Urinary bladder (tissue), 4 donors: ENCODE results near the gene OXCT1. TPM values are rescaled to one million over a fixed set of nuclear protein-coding genes. Genes with fewer than 3 reads are reported as not detected.

Experiments used
- DNase-seq: peaks from one replicate; pipeline ENCODE4 v3.0.0-alpha.2; 2015; ENCODE audit errors: extremely low spot score
- H3K27ac ChIP-seq: one replicate; pipeline ENCODE4 v1.5.1; 2013; ENCODE audit warnings: low read depth, mild to moderate bottlenecking, moderate library complexity
- H3K36me3 ChIP-seq: one replicate; pipeline ENCODE4 v1.6.1; 2013; ENCODE audit warnings: mild to moderate bottlenecking, moderate library complexity; ENCODE audit not compliant: insufficient read depth
- H3K4me1 ChIP-seq: one replicate; pipeline ENCODE4 v1.6.1; 2013; ENCODE audit warnings: mild to moderate bottlenecking, moderate library complexity; ENCODE audit not compliant: insufficient read depth
- H3K4me3 ChIP-seq: one replicate; pipeline ENCODE4 v1.5.1; 2013; ENCODE audit warnings: low read depth, low read length
- WGBS: extraction: QIAGEN DNeasy Blood & Tissue Kit; methylation state at CpG from one replicate; pipeline ENCODE4 v1.1.7; 2013; 5-methylcytosine and 5-hydroxymethylcytosine counted together
- polyA plus RNA-seq: library from polyadenylated mRNA; stranded (reverse); fragments of 200-250 nt; gene quantifications from one replicate; pipeline ENCODE4 v1.2.3, GENCODE V29; 2013
- total RNA-seq: library from RNA; depleted of rRNA; stranded (reverse); fragments of >200 nt; gene quantifications from one replicate; pipeline ENCODE4 v1.2.3, GENCODE V29; 2014
- donor health status: healthy with polysubstance abuse.
- donor health status: healthy.

The OXCT1 gene
- 26.3 TPM for total RNA-seq
- polyA plus RNA-seq, result 23.7 TPM

DNA sequence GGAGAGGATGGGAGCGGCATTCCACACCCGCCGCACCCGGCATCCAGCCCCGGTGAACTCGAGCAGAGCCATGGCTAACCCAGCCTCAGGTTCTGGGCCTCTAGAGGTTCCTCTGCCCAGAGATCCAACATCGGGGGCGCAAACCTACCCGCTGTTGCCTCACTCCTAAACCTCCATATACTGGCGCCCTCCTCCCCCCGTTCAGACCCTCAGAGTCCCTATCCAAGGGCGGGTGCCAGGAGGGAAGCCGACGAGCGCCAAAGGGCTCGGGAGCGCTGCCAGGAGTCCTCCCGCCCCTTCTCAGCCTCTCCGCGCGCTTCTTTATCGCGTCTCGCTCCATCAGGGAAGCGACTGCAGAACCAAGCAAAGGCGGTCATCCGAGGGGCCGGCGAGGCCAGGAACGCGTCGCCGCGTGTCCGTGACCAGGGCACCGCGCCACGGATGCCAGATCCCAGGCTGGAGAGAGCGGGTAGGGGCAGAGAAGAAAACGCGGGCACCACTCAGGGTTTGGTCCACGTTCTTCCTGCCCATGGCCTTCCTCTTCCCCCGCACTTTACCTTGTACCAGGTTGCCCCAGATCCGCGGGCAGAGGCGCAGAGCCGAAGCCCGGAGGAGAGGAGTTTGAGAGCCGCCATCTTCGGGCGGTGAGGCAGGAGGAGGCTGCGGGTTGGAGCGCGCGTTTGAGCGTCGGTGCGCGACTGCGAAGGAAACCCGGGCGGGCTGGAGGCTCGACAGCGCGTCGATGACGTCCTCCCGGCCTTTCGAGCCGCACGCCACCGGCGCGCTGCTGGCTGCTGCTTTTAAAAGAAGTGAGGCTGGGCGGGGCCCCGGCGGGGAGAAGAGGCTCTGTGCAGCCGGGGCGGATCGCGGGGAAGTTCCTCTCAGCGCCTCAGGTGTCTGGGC is at the start of gene OXCT1:
Gene OXCT1, minus strand, starts transcription at position 702 of the 903 bp plus-strand sequence. Its CDS starts 67 bp downstream, at position 635.
- under 1% methylated on average over 82 of the region's 82 CpGs for WGBS
- Histone ChIP-seq H3K36me3 (no peaks in the 10 kb centered on the region), H3K27ac (peak within 1 kb of the TSS; percentile 90), H3K4me1 (no peaks in the 10 kb centered on the region), H3K4me3 (peak within 1 kb of the TSS; percentile 68)
- peak; percentile 61 for DNase-seq

DNA sequence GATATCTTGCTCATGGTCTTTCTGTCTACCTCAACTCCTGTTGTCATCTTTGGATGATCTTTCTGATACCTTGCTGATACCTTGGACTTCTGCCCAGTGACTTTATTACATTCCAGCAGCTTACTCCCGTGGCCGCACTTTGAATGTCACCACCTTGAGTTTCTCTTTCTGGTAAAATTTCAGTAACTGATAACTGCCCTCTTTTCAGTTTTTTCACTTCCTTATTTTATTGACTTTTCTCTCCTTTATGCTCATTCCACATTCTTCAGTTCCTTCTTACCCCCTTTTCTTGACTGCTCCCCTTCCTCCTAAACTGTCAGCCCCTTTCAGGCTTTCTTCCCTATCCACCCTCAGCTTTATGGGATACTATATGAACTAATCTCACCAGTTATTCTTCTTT is 47.9 kb upstream of the OXCT1 start:
- 82% methylated on average over 2 of the region's 2 CpGs for WGBS
- H3K36me3 ChIP-seq, result peaks cover 9% of the 10 kb centered on the region
- DNase-seq, result no peak
- no peak overlapping the region for H3K4me3 ChIP-seq
- H3K4me1 ChIP-seq, result no peaks in the 10 kb centered on the region
- no peak overlapping the region for H3K27ac ChIP-seq

DNA sequence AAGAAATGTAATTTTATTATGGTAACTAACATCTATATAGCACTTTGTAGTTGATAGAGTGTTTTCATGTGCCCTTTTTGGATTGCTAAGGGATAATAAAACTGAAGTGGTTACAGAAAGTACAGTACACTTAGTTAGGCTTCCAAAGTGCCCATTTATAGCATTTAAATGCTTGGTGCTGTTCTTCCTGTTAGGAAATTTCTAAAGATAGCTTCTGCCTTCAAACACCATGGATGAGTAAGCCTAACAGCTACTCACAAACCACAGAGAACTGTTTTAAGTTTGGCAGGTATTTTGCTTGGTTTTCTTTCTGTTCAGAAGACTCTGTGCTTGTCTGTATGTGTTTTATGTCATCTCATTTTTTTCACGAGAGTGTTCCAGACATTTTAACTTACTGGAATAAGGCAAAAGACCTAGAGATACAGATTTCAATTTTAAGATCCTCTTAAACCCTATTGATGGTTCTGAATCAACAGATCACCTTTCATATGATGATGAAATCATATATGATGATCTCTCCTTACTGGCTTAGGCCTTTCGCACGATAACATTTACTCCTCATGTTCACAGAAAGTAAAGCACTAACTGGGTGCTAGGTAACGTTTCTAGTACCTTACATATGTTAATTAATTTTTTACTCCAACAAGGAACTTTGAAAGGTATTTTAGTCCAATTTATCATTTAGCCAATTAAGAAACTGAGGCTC is 38.3 kb upstream of the OXCT1 start:
- H3K27ac ChIP-seq, result no peak overlapping the region
- DNase-seq, result no peak
- whole genome bisulfite sequencing, result 92% methylated on average over 4 of the region's 4 CpGs
- no peaks in the 10 kb centered on the region for H3K36me3 ChIP-seq
- H3K4me1 ChIP-seq, result no peaks in the 10 kb centered on the region
- no peak overlapping the region for H3K4me3 ChIP-seq

DNA sequence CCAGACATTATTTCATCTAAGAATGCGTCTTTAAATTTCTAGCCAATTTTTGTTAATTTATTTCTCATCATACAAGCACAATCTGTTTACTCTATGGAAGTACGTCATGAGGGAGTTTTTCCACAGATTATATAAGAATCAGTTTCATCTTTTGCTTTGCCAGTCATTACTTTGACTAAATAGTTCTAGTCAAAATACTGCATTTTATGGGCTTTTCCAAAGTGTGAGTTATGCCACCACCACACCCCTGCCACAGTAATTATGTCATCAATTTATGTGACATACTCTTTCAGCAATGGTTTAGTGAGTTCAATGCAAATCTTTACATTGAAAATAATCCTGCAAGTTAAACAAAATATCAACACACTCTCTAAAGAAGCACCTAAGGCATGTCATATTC is 35.9 kb upstream of the OXCT1 start:
- H3K4me3 ChIP-seq, result no peak overlapping the region
- H3K36me3 ChIP-seq, result no peaks in the 10 kb centered on the region
- H3K27ac ChIP-seq, result no peak overlapping the region
- no peak for DNase-seq
- 82% methylated on average over 2 of the region's 2 CpGs for WGBS
- no peaks in the 10 kb centered on the region for H3K4me1 ChIP-seq

DNA sequence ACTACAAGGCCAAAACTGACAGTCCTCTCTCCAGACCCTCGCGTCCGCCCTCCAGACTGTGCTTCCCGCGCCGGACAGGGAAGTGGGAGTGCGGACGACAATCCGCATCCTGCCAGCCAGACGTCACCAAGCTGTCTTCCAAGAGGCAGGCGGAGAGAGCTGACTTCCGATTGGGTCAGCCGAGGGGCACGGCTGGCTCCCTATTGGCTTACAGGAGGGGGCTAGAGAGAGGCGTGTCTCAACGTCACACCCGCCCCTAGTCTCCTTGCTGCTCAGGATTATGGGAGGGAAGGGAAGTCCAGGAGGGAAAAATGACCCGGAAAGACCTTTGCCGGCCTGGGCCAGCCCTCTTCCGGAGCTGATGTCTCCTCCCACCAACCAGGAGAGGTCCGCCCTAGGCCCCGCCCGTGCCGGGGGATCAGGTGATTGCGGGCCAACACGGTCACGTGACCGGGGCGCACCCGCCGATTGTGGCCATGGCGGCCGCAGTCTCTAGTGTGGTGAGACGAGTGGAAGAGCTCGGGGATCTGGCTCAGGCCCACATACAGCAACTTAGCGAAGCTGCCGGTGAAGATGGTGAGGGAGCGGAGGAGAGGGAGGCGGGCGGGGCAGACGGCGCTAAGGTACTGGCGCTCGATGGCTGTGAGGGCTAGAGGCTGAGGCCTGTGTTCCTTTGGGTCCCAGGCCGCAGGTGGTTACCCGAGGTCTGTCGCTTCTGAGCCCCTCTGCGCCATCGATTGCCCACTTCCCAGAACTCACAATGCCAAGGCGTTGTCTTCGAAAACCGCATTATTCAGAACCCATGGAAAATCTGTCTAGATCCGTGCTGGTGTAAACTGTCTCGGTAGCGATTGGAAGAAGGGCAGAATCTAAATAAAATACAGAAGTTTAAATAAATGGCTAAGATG is 33.9 kb upstream of the OXCT1 start, which contains the start of gene RIMOC1:
Gene RIMOC1, plus strand, starts transcription at position 453 of the 908 bp plus-strand sequence. Its CDS starts 24 bp downstream, at position 477.
- peak; percentile 98 for DNase-seq
- no peaks in the 10 kb centered on the region for H3K4me1 ChIP-seq
- under 1% methylated on average over 55 of the region's 55 CpGs for WGBS
- no peaks in the 10 kb centered on the region for H3K36me3 ChIP-seq
- peak within 1 kb of the TSS; percentile 58 for H3K4me3 ChIP-seq
- peak within 1 kb of the TSS; percentile 81 for H3K27ac ChIP-seq

DNA sequence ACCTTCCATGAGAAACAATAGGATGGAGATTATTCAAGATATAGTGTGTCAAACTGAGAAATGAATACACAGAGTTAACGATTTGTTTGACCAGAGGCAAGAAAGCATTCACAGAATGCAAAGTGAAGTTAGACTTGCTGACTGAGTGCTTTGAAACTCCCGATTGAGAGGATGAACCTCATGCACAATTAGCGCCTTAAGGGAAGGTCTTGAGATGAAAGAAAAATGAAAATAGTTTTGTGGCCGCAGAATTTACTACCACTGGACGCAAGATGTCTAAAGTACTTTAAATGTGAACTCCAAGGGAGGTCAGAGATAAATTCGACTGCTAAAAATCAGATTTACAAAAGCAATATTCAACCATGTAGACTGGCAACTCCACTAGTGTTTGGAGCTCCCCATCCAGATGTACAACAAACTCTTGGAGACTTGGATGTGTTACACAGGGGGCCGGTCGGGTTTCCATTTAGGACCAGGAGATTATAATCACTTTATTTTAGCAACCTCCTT is 33.2 kb upstream of the OXCT1 start:
- H3K4me3 ChIP-seq, result peak overlapping the region; percentile 44
- DNase-seq, result no peak
- H3K36me3 ChIP-seq, result no peaks in the 10 kb centered on the region
- WGBS, result 43% methylated on average over 8 of the region's 8 CpGs
- no peaks in the 10 kb centered on the region for H3K4me1 ChIP-seq
- peak overlapping the region; percentile 81 for H3K27ac ChIP-seq

DNA sequence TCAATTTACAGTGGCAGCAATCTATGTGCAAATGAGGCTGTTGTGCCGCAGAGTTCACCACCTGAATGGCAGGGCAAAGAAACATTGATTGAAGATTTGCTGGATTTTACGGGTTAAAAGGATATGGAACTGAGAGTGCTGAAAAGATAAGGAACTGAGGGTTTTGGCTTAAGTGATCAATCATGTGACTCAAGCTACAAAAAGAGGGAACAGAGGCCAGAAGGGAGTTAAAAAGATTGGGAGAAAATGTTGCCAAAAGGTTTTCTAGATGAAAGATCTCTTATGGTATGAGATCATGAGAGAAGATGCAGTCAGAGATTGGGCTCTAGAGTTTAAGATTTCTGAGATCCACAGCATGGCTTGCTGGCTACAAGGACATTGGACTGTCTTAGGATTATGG is 26.0 kb upstream of the OXCT1 start:
- Histone ChIP-seq H3K27ac (no peak overlapping the region), H3K4me1 (no peaks in the 10 kb centered on the region), H3K4me3 (no peak overlapping the region), H3K36me3 (no peaks in the 10 kb centered on the region)
- 34% methylated on average over 2 of the region's 2 CpGs for WGBS
- no peak for DNase-seq

DNA sequence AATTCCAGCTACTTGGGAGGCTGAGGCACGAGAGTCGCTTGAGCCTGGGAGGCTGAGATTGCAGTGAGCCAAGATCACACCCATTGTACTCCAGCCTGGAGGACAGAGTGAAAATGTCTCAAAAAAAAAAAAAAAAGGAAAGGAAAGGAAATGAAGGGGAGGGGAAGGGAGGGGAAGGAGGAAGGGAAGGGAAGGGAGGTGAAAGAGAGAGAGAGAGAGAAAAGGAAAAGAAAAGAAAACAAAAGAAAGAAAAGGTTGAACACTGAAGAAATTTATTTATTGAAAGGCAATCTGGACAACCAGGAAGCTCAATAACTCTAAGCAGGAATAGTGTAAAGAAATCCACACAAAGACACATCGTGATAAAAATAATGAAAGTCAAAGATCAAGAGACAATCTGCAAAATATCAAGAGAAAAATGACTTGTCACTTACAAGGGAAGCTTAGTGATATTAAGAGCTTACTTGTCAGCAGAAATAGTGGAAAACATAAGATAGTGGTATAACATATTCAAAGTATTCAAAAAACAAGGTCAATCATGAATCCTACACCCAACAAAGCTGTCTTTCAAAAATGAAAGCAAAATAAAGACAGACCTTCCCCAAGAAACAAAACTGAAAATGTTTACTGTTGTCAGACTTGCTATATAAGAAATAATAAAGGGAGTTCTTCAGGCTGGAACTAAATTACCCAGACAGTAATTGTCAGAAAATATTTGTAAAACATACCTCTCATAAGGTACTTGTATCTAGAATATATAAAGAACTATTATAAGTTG is 23.0 kb upstream of the OXCT1 start:
- Histone ChIP-seq H3K27ac (no peak overlapping the region), H3K4me1 (no peaks in the 10 kb centered on the region), H3K4me3 (no peak overlapping the region), H3K36me3 (no peaks in the 10 kb centered on the region)
- DNase-seq, result no peak
- 80% methylated on average over 3 of the region's 3 CpGs for WGBS

DNA sequence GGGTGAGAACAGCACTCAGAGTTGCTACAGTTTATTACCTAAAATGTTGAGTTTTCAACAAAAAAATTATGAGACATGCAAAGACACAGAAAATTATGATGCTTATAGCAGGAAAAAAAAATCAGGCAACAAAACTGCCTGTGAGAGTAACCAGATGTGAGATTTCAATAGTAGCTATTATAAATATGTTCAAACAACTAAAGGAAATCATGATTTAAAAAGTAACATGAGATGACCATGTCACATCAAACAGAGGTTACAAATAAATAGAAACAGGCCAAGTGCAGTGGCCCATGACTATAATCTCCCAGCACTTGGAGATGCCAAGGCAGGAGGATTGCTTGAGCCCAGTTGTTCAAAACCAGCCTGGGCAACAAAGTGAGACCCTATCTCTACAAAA is 21.8 kb upstream of the OXCT1 start:
- no peaks in the 10 kb centered on the region for H3K36me3 ChIP-seq
- no peaks in the 10 kb centered on the region for H3K4me1 ChIP-seq
- no peak for DNase-seq
- H3K27ac ChIP-seq, result no peak overlapping the region
- H3K4me3 ChIP-seq, result no peak overlapping the region

DNA sequence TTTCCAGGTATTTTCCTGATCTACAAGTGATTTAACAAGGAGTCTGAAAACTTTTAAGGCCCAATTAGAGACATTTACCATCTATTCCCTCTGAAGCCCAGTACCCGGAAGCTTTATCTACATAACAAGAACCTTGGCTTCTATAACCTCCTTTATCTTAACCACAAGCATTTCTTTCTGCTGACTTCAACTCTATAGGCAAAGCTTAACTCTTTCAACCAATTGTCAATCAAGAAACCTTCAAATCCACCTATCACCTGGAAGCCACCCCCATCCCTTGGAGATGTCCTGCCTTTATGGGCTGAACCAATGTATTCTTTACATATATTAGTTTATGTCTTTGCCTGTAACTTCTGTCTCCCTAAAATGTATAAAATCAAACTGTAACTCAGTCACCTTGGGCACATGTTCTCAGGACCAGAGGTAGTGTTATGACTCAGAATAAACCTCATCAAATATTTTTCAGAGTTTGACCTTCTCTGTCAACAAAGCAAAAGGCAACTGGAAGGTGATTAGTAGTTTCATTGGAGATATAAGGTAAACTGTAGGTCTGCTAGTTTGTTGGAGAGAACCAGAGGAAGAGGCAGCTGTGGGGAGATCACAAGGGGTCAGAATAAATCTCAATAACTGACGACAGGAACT is 21.0 kb upstream of the OXCT1 start:
- Histone ChIP-seq H3K36me3 (no peaks in the 10 kb centered on the region), H3K4me3 (no peak overlapping the region), H3K4me1 (no peaks in the 10 kb centered on the region), H3K27ac (no peak overlapping the region)
- WGBS, result 45% methylated on average over 2 of the region's 2 CpGs
- DNase-seq, result no peak

DNA sequence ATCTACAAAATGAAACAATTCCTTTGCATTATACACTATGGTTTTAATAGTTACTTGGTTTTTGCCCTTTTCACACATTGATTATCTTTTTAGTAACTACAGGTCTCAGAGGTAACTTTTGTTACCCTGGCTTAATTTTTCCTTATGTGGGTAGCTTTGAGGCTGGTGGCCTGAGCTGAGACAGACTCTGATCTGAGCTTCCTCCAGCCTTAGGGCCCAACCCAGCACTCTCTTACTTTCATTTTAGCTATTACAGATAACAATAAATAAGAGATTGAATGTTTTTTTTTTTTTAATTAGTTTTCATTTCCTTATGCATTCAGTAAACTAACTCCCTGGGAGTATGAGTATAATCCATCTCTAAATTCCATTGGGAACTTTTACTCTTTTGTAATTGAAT is 15.1 kb upstream of the OXCT1 start:
- no peak for DNase-seq
- Histone ChIP-seq H3K27ac (no peak overlapping the region), H3K4me1 (no peaks in the 10 kb centered on the region), H3K36me3 (no peaks in the 10 kb centered on the region), H3K4me3 (no peak overlapping the region)

DNA sequence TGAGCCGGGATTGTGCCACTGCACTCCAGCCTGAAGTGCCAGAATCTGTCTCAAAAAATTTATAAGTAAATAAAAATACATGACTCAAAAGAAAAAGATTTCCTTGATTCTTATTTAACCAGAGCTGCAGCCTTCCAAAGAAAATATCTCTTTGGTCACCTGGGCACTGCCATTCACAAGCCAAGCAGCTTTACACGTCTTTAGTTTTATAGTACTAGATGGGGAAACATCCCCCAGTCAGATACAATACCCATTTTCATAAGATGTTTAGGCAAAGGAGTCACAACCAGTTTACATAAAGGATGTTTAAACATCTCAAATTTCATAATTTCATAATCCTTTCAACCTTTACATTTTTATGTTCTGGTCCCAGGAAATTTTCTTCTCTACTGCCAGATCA is 13.7 kb upstream of the OXCT1 start:
- H3K4me3 ChIP-seq, result no peak overlapping the region
- H3K36me3 ChIP-seq, result no peaks in the 10 kb centered on the region
- WGBS, result 70% methylated on average over 2 of the region's 2 CpGs
- H3K27ac ChIP-seq, result no peak overlapping the region
- no peak for DNase-seq
- no peaks in the 10 kb centered on the region for H3K4me1 ChIP-seq
